HG02840 (cell line): ENCODE measurements around the gene DOCK3.
"Not testable (repeated sequence)": the region's sequence is repeated elsewhere in the genome, so short reads cannot be mapped to it uniquely, and the experiment has no call there.

Source experiments
- ATAC-seq: cut with Tn5 transposase; IDR thresholded peaks from one replicate; pipeline ENCODE4 v1.9.1; 2021; ENCODE audit warnings: mild to moderate bottlenecking, moderate library complexity, moderate number of reproducible peaks; ENCODE audit not compliant: unreplicated experiment, low FRiP score

Gene DOCK3

DNA sequence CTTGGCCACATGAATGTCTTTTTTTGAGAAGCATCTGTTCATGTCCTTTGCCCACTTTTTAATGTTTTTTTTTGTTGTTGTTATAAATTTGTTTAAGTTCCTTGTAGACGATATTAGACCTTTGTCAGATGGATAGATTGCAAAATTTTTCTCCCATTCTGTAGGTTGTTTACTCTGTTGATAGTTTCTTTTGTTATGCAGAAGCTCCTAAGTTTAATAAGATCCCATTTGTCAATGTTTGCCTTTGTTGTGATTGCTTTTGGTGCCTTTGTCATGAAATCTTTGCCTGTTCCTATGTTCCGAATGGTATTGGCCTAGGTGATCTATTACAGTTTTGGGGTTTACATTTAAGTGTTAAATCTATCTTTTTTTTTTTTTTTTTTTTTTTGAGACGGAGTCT lies 116.2 kb downstream of the DOCK3 start:
- ATAC-seq = not testable (repeated sequence)

DNA sequence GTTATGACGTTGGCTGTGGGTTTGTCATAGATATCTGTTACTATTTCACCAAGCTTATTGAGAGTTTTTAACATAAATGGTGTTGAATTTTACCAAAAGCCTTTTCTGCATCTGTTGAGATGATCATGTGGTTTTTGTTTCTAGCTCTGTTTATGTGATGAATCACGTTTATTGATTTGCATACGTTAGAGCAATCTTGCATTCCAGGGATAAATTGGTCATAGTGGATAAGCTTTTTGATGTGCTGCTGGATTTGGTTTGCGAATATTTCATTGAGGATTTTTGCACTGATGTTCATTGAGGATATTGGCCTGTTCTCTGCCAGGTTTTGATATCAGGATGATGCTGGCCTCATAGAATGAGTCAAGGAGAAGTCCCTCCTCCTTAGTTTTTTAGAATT lies 117.8 kb downstream of the DOCK3 start:
- no peak for ATAC-seq

DNA sequence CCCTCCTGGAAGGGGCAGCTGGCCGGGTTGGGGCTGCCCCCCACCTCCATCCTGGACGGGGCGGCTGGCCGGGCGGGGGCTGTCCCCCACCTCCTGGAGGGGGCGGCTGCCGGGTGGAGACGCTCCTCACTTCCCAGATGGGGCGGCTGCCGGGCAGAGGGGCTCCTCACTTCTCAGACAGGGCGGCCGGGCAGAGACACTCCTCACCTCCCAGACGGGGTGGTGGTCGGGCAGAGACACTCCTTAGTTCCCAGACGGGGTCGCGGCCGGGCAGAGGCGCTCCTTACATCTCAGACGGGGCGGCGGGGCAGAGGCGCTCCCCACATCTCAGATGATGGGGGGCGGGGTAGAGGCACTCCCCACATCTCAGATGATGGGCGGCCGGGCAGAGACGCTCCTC lies 129.1 kb downstream of the DOCK3 start:
- ATAC-seq = not testable (repeated sequence)

GRCh38 chr3:50804376-50804775 lies 129.6 kb downstream of the DOCK3 start:
- ATAC-seq = not testable (repeated sequence)

DNA sequence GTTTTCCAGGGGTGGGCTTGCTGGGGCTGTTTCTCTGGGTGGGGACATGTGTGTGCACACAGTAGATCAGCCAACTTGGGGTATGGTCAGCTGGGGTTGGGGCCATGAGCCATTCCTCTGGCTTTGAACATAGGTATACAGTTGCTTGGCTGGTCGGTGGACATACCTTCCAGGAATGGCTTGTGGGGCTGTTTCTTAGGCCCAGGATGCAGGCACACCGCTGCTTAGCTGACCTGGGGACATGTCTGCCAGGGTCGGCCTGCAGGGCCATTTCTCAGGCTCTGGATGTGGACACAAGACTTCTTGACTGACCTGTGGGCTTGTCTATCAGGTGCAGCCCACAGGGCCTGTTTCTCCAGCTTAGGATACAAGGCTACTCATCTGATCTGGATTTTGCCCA lies 130.6 kb downstream of the DOCK3 start:
- no peak for ATAC-seq

GRCh38 chr3:50806031-50806430 lies 131.3 kb downstream of the DOCK3 start:
- no peak for ATAC-seq

- ATAC-seq = no peak
Measured at GRCh38 chr3:50806806-50807205, 132.1 kb downstream of the DOCK3 start.

- ATAC-seq = no peak
Measured at GRCh38 chr3:50807266-50807665, 132.5 kb downstream of the DOCK3 start.

GRCh38 chr3:50811893-50812292 lies 137.2 kb downstream of the DOCK3 start:
- ATAC-seq = no peak

DNA sequence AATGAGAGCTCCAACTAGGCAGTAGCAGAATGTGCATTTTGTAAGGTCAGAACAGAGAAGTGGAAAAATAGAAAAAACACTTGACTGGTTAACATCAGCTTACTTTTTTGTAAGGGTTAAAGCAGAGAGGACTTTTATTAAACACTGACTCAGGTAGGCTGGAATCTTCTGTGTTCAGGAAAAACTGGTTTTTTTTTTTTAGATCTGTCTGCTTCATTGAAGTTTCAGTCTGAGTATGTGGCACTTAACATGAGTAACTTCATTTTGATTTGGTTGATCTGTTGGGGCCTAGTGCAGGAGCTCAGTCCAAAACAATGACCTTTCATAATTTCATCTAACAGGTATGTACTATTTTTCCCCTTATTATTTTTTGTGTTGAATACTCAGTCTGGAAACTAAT lies 141.1 kb downstream of the DOCK3 start:
- no peak for ATAC-seq

DNA sequence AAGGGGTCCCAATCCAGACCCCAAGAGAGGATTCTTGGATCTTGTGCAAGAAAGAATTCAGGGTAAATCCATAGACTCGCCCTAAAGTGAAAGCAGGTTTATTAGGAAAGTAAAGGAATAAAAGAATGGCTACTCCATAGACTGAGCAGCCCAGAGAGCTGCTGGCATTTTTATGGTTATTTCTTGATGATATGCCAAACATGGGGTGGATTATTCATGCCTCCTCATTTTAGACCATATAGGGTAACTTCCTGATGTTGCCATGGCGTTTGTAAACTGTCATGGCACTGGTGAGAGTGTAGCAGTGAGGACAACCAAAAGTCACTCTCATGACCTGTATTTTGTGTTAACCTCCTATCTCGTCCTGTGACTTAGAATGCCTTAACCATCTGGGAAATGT lies 142.2 kb downstream of the DOCK3 start:
- no peak for ATAC-seq

- ATAC-seq = no peak
Measured at GRCh38 chr3:50817756-50818529, 143.2 kb downstream of the DOCK3 start.

- no peak for ATAC-seq
Measured at GRCh38 chr3:50819882-50820281, 145.2 kb downstream of the DOCK3 start.

- ATAC-seq = no peak
Measured at GRCh38 chr3:50825841-50826240, 151.1 kb downstream of the DOCK3 start.

- ATAC-seq = no peak
Measured at GRCh38 chr3:50830451-50830850, 155.7 kb downstream of the DOCK3 start.

DNA sequence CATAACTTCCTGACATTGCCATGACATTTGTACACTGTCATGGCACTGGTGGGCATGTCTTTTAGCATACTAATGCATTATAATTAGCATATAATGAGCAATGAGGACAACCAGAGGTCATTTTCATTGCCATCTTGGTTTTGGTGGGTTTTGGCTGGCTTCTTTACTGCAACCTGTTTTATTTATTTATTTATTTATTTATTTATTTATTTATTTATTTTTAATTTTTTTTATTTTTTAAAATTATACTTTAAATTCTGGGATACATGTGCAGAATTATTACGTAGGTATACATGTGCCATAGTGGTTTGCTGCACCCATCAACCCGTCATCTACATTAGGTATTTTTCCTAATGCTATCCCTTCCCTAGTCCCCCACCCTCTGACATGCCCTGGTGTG lies 156.3 kb downstream of the DOCK3 start:
- ATAC-seq = not testable (repeated sequence)

GRCh38 chr3:50840983-50841489 lies 166.3 kb downstream of the DOCK3 start:
- ATAC-seq = no peak

DNA sequence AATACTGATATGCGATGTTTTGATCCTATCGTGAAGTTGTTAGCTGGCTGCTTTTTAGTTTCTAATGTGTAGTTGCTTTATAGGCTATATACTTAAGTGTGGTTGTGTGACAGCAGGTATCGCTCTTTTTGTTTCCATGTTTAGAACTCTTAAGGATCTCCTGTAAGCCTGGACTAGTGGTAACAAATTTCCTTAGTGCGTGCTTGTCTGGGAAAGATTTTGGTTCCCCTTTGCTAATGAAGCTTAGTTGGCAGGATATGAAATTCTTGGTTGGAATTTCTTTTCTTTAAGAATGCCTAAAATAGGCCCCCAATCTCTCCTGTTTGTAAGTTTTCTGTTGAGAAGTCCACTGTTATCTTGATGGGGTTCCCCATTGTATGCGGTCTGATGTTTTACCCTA lies 173.6 kb downstream of the DOCK3 start:
- no peak for ATAC-seq

DNA sequence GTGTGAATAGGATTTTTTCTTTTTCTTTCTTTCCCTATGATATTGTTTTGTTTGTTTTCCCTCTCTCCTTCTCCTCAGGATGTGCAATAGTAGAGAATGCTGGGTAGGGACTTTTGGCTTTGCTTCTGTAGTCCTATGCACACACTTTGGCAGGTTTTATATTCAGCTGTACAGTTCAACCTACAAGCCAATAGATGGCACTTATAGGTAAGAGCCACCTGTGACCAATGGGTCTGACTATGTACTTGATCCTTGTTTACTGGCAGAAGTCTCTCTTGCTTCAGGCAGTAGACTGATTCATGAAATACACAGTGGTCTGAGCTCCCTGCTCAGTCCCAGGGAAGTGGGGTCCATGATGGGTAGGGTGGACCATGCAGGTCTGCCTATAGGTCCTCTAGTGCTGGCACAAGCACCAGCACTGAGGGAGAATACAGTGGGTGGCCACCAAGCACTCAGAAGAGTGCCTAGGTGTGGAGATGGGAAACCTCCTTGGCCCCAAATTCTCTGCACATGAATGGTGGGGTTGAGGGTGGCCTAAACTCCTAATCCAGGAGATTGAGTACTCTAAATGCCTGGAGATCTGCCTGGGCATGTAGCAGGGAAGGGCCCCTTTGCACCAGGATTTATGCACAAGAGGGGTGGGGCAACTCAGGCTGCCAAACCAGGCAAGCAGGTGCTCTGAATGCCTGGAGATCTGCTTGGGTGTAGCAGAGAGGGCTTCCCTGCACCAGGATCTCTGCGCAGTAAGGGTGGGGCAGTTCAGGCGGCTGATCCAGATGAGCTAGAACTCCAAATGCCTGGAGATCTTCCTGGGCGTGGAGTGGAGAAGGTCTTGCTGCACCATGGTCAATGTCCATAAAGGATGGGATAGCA lies 176.1 kb downstream of the DOCK3 start:
- ATAC-seq = no peak

- no peak for ATAC-seq
Measured at GRCh38 chr3:50853936-50854335, 179.2 kb downstream of the DOCK3 start.

DNA sequence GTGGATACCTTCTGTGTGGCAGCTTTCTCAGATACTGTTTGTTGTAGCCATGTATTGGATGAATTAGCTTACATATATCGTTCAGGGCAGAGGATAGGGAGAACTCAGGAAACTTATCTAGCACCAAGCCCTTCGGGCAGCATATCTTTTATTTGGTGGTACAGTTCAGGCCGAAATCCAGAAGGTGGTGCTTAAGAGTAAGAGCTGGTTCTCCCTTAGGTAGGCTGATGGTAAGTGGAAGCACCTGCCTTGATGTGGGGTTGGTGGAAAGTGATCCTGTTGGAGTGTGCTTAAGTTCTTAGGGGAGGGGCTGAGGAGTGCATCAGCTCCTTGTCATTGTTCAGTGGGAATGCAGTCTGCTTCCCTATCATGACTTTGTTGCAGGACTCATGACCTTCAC lies 187.5 kb downstream of the DOCK3 start:
- ATAC-seq = no peak
